Activated CD4-positive, CD25-positive, alpha-beta regulatory T cell treated with anti-CD3 and anti-CD28 coated beads, Interleukin-2, amount 50 U/mL, for 16 hours (primary cell): ENCODE data around the gene MEIS2.

Experiments
- DNase-seq: peaks from one replicate; pipeline ENCODE4 v3.0.0-alpha.2; 2020; ENCODE audit warnings: low read depth, low spot score

Gene MEIS2

GRCh38 chr15:37100109-37100965 is at the start of gene MEIS2:
TSS of gene MEIS2 (minus strand) at chr15:37100549. CDS start at chr15:37099466, 1,083 bp downstream.
- DNase-seq, result no peak

DNA sequence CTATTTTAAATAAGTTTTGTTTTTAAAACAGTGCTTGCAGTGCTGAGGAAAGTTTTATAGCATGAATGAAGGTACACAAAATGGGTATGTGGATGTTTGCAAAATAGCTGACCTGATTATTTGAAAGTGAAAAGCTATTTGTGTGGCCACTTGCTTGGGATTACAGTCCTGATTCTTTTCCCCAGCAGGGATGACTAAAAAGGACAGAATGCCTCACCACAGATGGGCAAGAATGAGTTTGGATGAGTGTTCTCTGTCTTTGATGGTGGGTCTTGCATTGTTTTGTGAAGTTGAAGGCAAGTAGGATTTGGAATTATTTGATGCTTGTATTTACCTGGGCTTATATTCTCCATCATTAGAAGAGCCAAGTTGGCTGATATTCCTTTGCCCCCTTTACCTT is 48.8 kb upstream of the MEIS2 start:
- no peak for DNase-seq

GRCh38 chr15:37148714-37149113 is 48.4 kb upstream of the MEIS2 start:
- no peak for DNase-seq

GRCh38 chr15:37143351-37143750 is 43.0 kb upstream of the MEIS2 start:
- no peak for DNase-seq

GRCh38 chr15:37142371-37142770 is 42.0 kb upstream of the MEIS2 start:
- DNase-seq, result no peak

- no peak for DNase-seq
These were observed 40.2 kb upstream of the MEIS2 start for GRCh38 chr15:37140531-37141058.

DNA sequence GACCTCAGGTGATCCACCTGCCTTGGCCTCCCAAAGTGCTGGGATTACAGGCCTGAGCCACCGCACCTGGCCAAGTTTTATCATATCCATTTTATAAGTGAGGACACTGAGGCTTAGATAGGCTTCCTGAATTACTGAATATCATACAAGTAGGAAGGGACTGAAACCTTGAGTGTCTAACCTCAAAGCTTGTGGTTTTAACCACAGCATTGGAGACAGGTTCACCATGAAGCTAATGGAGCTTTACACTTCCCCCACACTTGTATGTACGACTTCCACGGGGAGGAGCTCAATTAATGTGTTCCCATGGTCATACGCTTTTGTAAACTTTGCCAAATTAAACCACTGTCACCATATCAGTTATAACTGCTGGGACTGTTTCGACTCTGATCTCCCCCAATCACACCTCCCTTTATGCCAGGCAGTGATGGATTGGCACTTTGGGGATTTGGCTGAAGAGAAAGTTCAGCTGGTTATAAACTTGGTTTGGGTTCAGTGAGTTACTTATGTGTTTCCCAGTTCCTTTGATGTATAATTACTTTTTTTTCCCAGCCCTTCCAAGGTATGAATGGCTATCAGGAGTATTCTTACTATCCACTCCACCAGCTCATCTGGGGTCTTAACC is 38.4 kb upstream of the MEIS2 start:
- no peak for DNase-seq

DNA sequence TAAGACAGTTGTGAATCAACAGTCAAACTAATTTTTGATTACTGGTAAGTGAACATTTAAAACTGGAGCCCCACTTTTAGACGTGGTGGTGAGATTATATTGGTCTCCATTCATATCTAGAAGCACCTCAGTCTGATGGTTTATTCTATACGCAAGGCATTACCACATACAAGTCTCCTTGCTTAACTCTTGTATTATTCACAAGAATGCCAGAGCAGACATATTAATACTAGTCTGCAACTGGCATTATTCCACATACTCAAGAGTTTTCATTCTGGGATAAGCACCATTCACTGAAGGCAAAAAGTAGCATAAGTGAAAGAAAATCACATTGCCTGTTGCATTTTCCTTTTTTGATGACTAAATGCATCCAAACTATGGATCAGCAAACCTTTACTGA is 36.9 kb upstream of the MEIS2 start:
- no peak for DNase-seq

- DNase-seq, result no peak
These were observed 36.3 kb upstream of the MEIS2 start for GRCh38 chr15:37136666-37137065.

- DNase-seq, result no peak
These were observed 34.9 kb upstream of the MEIS2 start for GRCh38 chr15:37135225-37135624.

DNA sequence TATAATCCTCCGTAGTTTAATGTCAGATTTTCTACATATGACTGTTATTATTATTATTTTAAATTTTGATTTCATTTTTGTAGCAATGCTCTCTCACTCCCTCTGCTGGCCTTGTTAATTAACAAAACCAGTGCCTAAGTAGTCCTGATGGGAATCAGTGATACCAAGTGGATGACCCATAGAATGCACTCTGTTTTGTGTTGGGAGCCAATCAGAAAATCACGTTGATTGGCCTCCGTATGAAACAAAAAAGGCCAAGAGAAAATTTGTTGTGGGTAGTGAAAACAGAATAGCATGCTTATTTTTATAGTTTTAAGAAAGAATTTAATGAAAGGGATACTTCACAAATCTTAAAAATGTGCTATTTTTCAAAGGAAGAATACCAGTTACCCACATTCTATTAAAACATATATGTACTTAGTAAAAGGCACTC is 34.4 kb upstream of the MEIS2 start:
- DNase-seq, result no peak

- DNase-seq, result no peak
These were observed 33.9 kb upstream of the MEIS2 start for GRCh38 chr15:37134244-37134643.

DNA sequence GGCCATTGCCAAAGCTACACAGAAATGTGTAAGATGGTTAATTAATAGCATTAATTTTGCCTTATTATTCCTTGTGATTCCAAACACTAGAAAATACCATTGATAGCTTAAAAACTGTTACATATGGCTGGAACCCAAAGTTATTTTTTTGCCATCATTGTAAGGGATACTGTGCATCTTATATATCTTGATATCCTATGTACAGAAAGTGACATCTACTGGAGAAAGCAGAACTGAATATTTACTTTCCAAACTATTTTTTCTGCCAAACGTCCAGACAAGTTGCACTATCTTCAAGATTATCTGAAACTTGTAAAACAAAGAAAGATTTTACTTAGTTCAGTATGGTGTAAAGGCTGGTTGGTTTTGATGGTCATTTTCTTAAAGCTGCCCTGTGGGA is 33.3 kb upstream of the MEIS2 start:
- DNase-seq, result no peak

GRCh38 chr15:37132826-37133417 is 32.6 kb upstream of the MEIS2 start:
- DNase-seq, result no peak

GRCh38 chr15:37131621-37132020 is 31.3 kb upstream of the MEIS2 start:
- DNase-seq, result no peak

GRCh38 chr15:37130356-37130755 is 30.0 kb upstream of the MEIS2 start:
- no peak for DNase-seq

- DNase-seq, result no peak
These were observed 24.8 kb upstream of the MEIS2 start for GRCh38 chr15:37125143-37125542.

DNA sequence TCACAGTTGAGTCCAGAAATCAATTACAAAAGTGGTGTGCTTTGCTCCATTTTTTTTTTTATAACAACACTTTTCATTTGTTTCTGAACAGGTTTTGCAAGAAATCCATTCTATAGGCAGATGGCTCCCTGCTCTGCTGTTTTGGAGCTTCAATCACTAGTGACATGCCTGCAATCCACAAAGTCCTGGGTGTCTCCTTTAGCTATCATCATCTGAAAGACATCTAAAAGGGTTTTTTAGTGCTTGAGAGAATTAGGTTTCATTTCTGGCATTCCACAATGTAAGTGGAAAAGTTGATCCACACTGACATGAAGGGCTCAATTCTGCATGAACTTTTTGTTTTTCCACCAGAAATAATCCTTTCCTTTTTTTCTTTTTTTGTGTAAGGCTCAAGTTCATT is 24.0 kb upstream of the MEIS2 start:
- no peak for DNase-seq

DNA sequence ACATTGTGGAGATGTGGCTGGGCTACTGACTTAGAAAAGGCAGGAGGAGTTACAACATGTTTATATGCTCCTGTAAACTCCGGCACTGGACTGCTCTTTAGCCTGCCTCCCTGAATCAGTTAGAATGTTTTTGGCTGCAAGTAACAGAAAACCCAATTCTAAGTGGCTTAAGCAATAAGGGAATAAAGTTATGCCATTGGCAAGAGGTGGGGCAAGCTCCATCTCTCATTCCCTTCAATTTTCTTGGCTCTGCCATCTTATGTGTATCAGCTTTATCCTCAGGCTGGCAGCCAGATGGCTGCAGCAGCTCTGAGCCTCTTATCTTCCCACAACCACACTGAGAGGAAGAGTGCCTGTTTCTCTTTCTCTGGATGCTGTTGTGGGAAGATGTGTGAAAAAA is 22.4 kb upstream of the MEIS2 start:
- DNase-seq, result no peak

- DNase-seq, result no peak
These were observed 21.1 kb upstream of the MEIS2 start for GRCh38 chr15:37121492-37121891.

DNA sequence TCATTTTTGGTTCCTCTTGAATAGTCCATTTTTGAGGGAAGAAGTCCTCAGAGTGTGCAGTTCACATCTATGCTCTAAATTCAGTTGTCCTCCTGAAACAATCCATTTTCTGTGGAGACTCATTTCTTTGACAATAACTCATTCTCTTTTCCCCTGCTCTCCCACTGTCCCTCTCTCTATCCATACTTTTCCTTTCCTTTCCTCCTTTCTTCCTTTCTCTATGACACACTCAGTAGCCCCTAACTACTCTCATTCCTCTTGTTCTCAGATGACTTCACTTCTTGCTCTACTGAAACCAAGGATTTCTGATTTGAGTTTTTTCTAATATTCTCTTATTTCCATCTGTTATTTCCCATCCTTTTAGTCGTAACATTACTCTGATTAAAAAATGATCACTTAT is 16.7 kb upstream of the MEIS2 start:
- no peak for DNase-seq

GRCh38 chr15:37115538-37115937 is 15.2 kb upstream of the MEIS2 start:
- no peak for DNase-seq
